D341Med (cell line): ENCODE data around the gene ORM2.
"Not testable (repeated sequence)": the region's sequence is repeated elsewhere in the genome, so short reads cannot be mapped to it uniquely, and the experiment has no call there.

Experiments used
- DNase-seq: peaks from one replicate; pipeline ENCODE4 v3.0.0; 2012; ENCODE audit warnings: low spot score

ORM2 gene

DNA sequence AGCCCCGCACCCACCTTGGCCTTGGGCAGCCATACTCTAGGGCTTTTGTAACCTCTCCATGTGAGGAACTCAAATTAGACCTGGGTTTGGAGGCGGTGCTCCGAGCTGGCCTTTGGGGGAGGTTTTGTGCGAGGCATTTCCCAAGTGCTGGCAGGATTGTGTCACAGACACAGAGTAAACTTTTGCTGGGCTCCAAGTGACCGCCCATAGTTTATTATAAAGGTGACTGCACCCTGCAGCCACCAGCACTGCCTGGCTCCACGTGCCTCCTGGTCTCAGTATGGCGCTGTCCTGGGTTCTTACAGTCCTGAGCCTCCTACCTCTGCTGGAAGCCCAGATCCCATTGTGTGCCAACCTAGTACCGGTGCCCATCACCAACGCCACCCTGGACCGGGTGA lies at the start of gene ORM2:
Gene ORM2 (plus strand): TSS at position 245 of the 398 bp plus-strand sequence. CDS start 36 bp downstream, at position 281.
- not testable (repeated sequence) for DNase-seq

DNA sequence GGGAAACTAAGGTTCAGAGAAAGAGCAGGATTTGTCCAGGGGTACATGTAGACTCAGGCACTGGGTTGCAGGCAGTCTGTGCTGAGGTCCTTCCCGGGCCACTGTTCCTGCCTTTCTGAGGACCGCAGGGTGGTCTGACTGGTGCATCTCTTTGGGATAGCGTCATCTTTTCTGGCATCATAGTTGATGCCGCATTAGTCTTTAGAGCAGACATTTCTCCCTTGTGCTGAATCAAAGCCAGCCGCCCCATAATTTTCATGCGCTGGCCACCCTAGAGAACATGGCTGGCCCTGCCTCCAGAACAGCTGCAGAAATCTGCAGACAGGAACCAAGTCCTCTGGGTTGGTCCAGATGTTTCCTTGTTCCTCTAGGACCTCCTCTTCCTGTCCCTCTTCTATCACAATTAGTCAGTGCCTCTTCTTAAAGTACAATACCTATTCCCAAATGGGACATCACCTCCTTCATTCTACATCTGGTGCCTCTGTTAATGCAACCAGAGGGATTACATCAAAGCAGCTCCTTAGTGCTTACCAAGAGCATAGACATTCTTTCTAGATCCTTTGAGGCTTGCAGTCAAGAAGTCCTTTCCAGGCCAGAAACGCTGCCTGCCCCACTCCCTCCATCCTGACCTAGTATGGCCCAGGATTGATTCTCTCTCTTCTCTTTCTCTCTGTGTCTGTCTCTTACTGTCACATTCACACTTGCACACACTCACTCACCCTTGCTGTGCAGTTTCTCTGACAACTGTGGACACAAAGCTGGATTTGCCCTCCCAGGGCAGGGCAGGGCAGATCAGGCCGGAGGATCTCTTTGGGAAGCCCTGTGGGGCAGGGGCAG lies 48.8 kb upstream of the ORM2 start:
- no peak for DNase-seq

GRCh38 chr9:114281473-114282103 lies 48.1 kb upstream of the ORM2 start:
- no peak for DNase-seq

DNA sequence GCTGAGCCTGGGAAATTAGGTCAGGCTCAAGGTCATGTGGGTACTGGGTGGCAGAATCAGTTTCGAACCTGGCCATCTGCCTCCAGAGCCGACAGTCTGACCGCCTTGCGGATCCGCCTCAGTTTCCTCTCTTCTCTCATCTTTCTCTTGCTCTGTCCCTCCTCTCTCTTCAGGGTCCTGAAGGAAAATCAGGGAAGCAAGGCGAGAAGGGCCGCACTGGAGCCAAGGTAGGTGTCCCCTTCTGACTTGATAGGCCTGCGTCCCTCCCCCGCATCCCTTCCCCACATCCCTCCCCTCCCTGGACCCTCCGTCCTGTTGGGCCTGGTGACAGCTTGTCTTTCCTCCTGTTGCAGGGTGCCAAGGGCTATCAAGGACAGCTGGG lies 47.6 kb upstream of the ORM2 start:
- DNase-seq: no peak

DNA sequence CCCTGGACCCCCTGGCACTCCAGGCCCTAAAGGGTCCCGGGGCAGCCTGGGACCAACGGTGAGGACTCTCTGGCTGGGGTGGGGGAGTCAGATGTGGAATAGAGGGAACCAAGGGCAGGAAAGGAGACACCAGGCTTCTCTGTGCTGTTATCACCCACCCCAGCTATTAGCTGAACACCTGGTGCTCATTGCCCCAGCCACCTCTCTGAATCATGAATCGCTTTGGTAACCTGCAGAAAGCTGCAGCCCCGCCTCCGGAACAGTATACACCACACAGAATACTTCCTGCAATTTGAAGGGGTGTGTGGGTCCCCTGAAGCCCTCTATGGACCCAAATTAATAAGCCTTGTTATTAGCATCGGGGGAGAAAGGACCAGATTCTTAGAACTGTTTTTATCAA lies 47.2 kb upstream of the ORM2 start:
- DNase-seq: no peak

- DNase-seq: no peak
These were observed 46.7 kb upstream of the ORM2 start for GRCh38 chr9:114282926-114283325.

- DNase-seq: no peak
These were observed 46.0 kb upstream of the ORM2 start for GRCh38 chr9:114283551-114284111.

DNA sequence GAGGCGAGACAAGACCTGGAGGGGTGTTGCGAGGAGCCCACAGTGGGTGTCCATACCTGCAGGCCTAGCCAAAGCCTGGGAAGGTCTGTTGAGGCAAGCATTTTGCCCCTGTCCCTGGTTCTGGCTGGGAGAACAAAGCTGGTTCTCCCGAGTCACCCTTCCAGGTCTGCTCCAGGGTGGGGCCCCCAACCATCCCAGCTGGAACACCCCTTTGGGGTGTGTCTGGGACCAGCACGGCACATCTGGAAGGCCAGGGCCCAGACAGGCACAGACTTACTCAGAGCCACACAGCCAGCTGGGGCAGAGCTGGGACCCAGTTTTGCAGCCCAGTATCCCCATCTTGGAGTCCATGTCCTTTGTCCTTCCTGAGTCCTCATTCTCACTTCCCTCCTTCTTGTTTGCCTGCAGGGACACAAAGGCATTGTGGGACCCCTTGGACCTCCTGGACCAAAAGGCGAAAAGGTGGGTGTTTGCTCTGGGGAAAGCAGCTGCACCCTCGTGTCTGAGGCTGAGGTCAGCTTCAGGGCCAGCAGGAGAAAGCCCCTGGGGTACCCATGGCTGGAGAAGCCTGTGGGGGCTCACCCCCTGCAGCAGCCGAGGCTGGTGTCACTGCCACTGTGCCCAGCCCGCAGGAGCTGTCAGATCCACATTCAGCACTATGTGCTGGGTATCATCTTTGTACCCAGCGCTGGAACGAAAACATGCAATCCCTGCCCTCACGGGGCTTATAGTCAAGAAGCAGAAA lies 45.2 kb upstream of the ORM2 start:
- no peak for DNase-seq

DNA sequence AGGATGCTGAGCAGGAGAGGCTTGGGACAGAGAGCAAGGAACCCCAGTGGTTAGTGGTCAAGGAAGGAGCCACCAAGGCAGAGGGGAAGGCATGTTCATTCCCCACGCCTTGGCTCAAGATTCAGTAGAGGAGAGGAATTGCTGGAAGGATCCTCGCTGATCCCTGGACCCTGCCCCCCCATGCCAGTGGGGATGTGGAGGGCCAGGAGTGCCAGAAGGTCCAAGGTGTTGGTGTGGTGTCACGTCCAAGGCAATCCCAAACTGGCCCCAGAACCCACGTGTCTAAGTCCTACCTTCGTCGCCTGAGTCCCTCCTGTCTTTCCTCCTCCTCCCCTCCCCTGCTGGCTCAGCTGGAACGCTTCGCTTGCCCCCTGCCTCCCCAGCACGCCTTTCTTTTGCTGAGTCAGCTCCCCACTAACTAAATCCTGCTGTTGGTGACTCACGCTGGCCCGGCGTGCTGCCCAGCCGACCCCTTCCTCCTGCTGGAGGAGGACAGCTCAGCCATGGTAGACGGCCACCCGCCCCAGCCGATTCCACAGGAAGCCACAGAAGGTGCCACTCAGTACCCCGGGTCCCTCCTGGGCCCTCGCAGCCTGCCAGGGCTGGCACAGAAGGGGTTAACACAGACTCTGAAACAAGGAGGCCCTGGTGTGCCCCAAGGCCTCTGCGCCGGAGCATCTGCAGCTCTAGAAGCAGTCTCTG lies 44.4 kb upstream of the ORM2 start:
- no peak for DNase-seq

DNA sequence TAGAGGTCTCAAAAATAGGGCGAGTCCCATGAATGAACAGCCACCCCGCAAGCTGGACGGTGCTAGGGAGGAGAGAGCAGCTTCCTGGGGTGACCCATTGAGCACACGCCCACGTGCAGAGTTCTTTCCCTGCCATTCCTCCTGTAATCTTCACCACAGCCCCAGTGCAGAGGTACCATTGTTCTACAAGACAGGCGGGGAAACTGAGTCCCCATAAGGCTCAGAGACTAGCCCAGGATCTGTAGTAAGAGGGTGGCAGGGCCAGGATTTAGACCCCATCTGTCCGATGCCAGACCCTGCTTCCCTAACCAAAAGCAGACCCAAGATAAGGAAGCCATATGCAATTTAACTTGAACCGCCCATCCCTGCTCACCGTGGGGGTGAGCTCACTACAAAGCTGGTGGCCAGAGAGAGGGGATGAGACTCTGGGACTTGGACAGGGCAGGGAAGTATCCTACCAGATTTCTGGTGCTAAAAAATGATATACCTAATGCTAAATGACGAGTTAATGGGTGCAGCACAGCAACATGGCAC lies 43.5 kb upstream of the ORM2 start:
- DNase-seq: no peak

GRCh38 chr9:114287001-114287762 lies 42.5 kb upstream of the ORM2 start:
- no peak for DNase-seq

DNA sequence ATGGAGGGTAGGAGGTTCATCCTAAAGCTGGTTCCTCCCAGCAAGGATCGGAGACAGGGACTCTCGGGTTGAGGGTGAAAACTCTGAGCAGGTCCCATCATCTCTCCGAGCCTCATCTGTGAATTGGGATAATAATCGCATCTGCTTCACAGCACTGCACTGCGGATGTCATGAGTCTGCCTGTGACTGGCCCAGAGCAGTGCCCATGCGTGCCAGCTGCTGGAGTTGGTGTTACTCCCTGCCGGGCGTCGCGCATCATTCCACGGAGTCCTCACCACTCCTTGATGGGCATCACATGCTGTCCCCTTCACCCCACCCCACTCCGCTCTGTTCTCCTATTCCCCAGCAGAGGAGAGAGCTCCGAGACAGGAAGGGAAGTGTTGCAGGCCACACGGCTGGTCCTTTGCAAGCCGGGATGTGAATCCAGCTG lies 41.9 kb upstream of the ORM2 start:
- no peak for DNase-seq

DNA sequence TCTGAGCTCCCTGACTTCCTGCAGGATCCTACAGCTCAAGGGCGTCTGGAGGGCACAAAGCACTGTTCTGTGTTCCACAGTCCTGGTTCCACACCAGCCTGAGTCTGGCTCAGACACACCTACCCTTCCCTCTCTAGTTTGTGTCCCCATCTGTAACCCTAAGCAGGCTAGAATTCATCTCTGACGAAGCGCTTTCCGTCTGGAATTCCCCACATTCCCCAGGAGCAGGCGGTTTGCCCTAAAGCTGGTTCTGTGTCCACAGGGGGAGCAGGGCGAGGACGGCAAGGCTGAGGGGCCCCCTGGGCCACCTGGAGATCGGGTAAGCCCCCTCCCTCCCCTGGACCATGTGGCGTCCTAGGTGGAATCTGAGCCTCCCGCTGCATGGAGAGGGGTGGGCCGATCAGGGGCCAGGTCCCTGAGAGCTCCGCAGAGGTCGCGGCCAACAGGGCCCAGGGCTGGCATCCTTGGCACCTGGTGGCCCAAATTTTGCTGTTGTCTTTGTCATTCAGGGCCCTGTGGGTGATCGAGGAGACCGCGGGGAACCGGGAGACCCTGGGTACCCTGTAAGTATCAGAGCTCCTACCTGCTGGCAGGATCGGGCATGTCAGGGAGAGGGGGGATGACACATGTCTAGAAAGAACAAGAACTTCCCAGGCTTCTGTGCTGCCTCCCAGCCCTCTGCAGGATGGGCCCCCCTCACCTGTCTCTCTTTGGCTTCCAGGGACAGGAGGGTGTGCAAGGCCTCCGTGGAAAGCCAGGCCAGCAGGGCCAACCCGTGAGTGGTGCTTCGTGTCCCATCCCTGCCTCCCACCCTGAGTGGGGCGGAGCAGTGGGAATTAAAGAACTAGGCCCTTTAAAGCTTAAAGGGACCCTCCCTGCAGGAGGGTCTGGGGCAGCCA lies 41.2 kb upstream of the ORM2 start:
- no peak for DNase-seq

DNA sequence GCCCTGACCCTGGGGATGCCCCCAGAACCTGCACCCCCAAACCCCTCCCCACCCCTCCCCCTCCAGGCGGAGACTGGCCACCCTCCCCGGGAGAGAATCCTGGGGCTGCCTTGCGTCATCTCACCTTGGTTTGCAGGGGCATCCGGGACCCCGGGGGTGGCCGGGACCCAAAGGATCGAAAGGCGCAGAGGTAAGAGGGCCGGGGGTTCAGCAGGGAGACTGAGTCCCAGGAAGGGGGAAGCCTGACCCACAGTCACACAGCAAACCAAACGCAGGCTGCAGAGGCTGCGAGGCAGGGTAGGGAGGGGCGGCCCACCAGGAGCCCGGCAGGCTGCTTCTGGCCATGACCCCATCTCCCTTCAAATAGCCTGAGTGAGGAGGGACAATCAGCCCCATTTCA lies 40.6 kb upstream of the ORM2 start:
- DNase-seq: no peak

DNA sequence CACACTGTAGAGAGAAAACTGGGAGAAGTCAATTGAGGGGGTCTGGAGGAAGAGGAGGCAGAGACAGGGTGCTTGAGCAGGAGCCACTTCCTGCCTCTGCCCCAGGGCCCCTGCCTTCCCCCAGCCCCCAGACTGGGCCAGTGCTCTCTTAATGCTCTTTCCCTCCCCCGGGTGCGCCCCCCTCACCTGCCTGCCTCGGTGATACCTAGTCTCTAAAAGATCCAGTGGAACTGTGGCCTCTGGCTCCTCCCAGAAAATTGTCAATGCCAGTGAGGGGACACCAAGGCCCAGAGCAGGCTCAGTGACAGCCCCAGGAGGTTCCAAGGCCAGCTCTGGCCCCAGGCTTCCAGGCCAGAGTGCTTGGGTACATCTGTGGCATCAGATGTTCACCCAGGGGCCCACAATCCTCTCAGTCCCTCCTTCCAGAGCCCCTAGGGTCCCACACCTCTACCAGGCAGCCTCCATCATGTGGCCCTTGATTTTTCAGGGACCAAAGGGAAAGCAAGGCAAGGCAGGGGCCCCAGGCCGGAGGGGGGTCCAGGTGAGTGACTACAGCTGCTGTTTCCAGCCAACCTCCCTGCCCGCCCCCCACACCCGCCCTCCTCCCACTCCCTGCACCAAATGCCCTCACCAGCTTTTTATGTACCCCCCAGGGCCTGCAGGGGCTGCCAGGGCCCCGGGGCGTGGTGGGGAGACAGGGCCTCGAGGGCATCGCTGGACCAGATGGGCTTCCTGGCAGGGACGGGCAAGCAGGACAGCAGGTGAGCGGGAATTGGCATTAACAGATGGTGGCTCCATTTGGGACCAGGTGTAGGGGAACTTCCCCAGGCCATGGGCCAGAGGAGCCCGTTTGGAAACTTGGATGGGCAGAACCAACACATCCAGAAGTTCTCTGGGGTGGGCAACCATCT lies 39.8 kb upstream of the ORM2 start:
- peak; percentile 16 for DNase-seq

DNA sequence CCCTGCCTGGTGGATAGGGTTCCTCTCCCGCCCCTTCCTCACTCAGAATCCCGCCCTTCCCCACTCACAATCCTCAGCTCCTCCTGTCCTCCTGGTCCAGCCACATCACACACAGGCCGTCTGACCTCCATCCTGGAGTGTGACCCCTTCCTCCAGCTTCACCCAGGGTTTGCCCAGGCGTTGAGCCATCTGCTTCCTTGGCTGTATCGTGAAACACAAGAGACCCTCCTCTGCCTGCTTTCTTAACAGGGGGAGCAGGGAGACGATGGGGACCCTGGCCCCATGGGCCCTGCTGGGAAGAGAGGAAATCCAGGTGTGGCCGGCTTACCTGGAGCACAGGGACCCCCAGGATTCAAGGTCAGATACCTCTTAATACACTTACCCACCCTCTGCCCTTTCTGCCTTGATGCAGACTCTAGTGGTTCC lies 39.1 kb upstream of the ORM2 start:
- peak; percentile 36 for DNase-seq

GRCh38 chr9:114291064-114291474 lies 38.6 kb upstream of the ORM2 start:
- peak; percentile 81 for DNase-seq

GRCh38 chr9:114291886-114292590 lies 37.6 kb upstream of the ORM2 start:
- DNase-seq: peak; percentile 14
